Activated T-cell treated with anti-CD3 and anti-CD28 coated beads, Interleukin-2, amount 50 U/mL, for 24 hours (primary cell): ENCODE measurements around the gene FAM78A.
A peak's percentile ranks its signal among the peaks of the same experiment; 100 is the strongest.
"Not testable (repeated sequence)": the region's sequence is repeated elsewhere in the genome, so short reads cannot be mapped to it uniquely, and the experiment has no call there.

ENCODE experiments used
- DNase-seq: peaks from one replicate; pipeline ENCODE4 v3.0.0-alpha.2; 2020
- H3K27ac Mint-ChIP-seq: 2 replicates; pipeline ENCODE4 v1.8.0; 2020; ENCODE audit warnings: mild to moderate bottlenecking, mixed read lengths
- H3K27me3 Mint-ChIP-seq: 2 replicates; pipeline ENCODE4 v1.8.0; 2020; ENCODE audit warnings: mixed read lengths
- H3K36me3 Mint-ChIP-seq: 2 replicates; pipeline ENCODE4 v1.8.0; 2020; ENCODE audit warnings: low read depth, mixed read lengths
- H3K4me1 Mint-ChIP-seq: 2 replicates; pipeline ENCODE4 v1.8.0; 2020; ENCODE audit warnings: low read depth, mixed read lengths
- H3K4me3 Mint-ChIP-seq: 2 replicates; pipeline ENCODE4 v1.8.0; 2020; ENCODE audit warnings: mild to moderate bottlenecking, moderate library complexity, mixed read lengths
- H3K9me3 Mint-ChIP-seq: 2 replicates; pipeline ENCODE4 v1.8.0; 2020; ENCODE audit warnings: mixed read lengths

Gene FAM78A

GRCh38 chr9:131233556-131233955 lies 42.8 kb downstream of the FAM78A start:
- peak overlapping the region; percentile 90 for H3K27ac Mint-ChIP-seq
- no peak for DNase-seq
- peak overlapping the region; percentile 47 for H3K4me3 Mint-ChIP-seq
- H3K9me3 Mint-ChIP-seq, result no peaks in the 10 kb centered on the region
- peaks cover 50% of the 10 kb centered on the region for H3K4me1 Mint-ChIP-seq
- H3K27me3 Mint-ChIP-seq, result no peaks in the 10 kb centered on the region
- H3K36me3 Mint-ChIP-seq, result peaks cover 71% of the 10 kb centered on the region

GRCh38 chr9:131228988-131229387 lies 47.3 kb downstream of the FAM78A start:
- H3K4me3 Mint-ChIP-seq, result no peak overlapping the region
- H3K36me3 Mint-ChIP-seq, result peaks cover 92% of the 10 kb centered on the region
- DNase-seq, result no peak
- peak overlapping the region; percentile 64 for H3K27ac Mint-ChIP-seq
- H3K4me1 Mint-ChIP-seq, result peaks cover 14% of the 10 kb centered on the region
- no peaks in the 10 kb centered on the region for H3K27me3 Mint-ChIP-seq
- H3K9me3 Mint-ChIP-seq, result no peaks in the 10 kb centered on the region

GRCh38 chr9:131227959-131228460 lies 48.3 kb downstream of the FAM78A start:
- no peaks in the 10 kb centered on the region for H3K9me3 Mint-ChIP-seq
- no peak overlapping the region for H3K4me3 Mint-ChIP-seq

GRCh38 chr9:131227112-131227958 lies 49.0 kb downstream of the FAM78A start:
- Mint-ChIP-seq H3K27ac (peak overlapping the region; percentile 67), H3K27me3 (no peaks in the 10 kb centered on the region), H3K4me1 (peaks cover 6% of the 10 kb centered on the region), H3K9me3 (no peaks in the 10 kb centered on the region), H3K36me3 (peaks cover 91% of the 10 kb centered on the region), H3K4me3 (no peak overlapping the region)
- no peak for DNase-seq

More at GRCh38 chr9:131227959-131228460, 48.3 kb downstream of the FAM78A start:
- Mint-ChIP-seq H3K27ac (no peak overlapping the region), H3K4me1 (peaks cover 6% of the 10 kb centered on the region), H3K36me3 (peaks cover 89% of the 10 kb centered on the region), H3K27me3 (no peaks in the 10 kb centered on the region)
- no peak for DNase-seq

GRCh38 chr9:131226226-131226625 lies 50.1 kb downstream of the FAM78A start:
- H3K27ac Mint-ChIP-seq, result no peak overlapping the region

GRCh38 chr9:131222460-131222859 lies 53.9 kb downstream of the FAM78A start:
- Mint-ChIP-seq H3K36me3 (peaks cover 90% of the 10 kb centered on the region), H3K4me3 (no peak overlapping the region)

More at GRCh38 chr9:131226226-131226625, 50.1 kb downstream of the FAM78A start:
- H3K36me3 Mint-ChIP-seq, result peaks cover 88% of the 10 kb centered on the region
- no peaks in the 10 kb centered on the region for H3K9me3 Mint-ChIP-seq
- H3K27me3 Mint-ChIP-seq, result no peaks in the 10 kb centered on the region
- H3K4me3 Mint-ChIP-seq, result no peak overlapping the region
- no peak for DNase-seq
- H3K4me1 Mint-ChIP-seq, result peaks cover 6% of the 10 kb centered on the region

GRCh38 chr9:131220485-131220884 lies 55.8 kb downstream of the FAM78A start:
- no peak for DNase-seq
- Mint-ChIP-seq H3K4me3 (no peak overlapping the region), H3K27me3 (no peaks in the 10 kb centered on the region), H3K36me3 (peaks cover 83% of the 10 kb centered on the region), H3K9me3 (no peaks in the 10 kb centered on the region), H3K4me1 (peaks cover 4% of the 10 kb centered on the region), H3K27ac (no peak overlapping the region)

More at GRCh38 chr9:131222460-131222859, 53.9 kb downstream of the FAM78A start:
- peaks cover 6% of the 10 kb centered on the region for H3K4me1 Mint-ChIP-seq
- no peak for DNase-seq
- H3K9me3 Mint-ChIP-seq, result no peaks in the 10 kb centered on the region
- H3K27me3 Mint-ChIP-seq, result no peaks in the 10 kb centered on the region
- no peak overlapping the region for H3K27ac Mint-ChIP-seq

- H3K27me3 Mint-ChIP-seq, result no peaks in the 10 kb centered on the region
- H3K36me3 Mint-ChIP-seq, result peaks cover 87% of the 10 kb centered on the region
- peak overlapping the region; percentile 36 for H3K27ac Mint-ChIP-seq
- no peak overlapping the region for H3K4me3 Mint-ChIP-seq
- DNase-seq, result no peak
- H3K4me1 Mint-ChIP-seq, result peaks cover 6% of the 10 kb centered on the region
- no peaks in the 10 kb centered on the region for H3K9me3 Mint-ChIP-seq
Observed at GRCh38 chr9:131218370-131218769, 57.9 kb downstream of the FAM78A start.

GRCh38 chr9:131217331-131218031 lies 58.8 kb downstream of the FAM78A start:
- Mint-ChIP-seq H3K9me3 (peaks cover under 1% of the 10 kb centered on the region), H3K27ac (peak overlapping the region; percentile 12), H3K4me3 (no peak overlapping the region), H3K36me3 (peaks cover 87% of the 10 kb centered on the region), H3K4me1 (peaks cover 6% of the 10 kb centered on the region), H3K27me3 (no peaks in the 10 kb centered on the region)
- DNase-seq, result no peak

GRCh38 chr9:131216806-131217205 lies 59.5 kb downstream of the FAM78A start:
- no peak for DNase-seq
- Mint-ChIP-seq H3K9me3 (peaks cover 5% of the 10 kb centered on the region), H3K27ac (peak overlapping the region; percentile 12), H3K27me3 (no peaks in the 10 kb centered on the region), H3K36me3 (peaks cover 87% of the 10 kb centered on the region), H3K4me3 (no peak overlapping the region), H3K4me1 (peaks cover 6% of the 10 kb centered on the region)

GRCh38 chr9:131214876-131215275 lies 61.4 kb downstream of the FAM78A start:
- DNase-seq, result no peak
- no peaks in the 10 kb centered on the region for H3K27me3 Mint-ChIP-seq
- peaks cover 6% of the 10 kb centered on the region for H3K4me1 Mint-ChIP-seq
- H3K36me3 Mint-ChIP-seq, result peaks cover 89% of the 10 kb centered on the region
- H3K4me3 Mint-ChIP-seq, result no peak overlapping the region
- H3K9me3 Mint-ChIP-seq, result peaks cover 17% of the 10 kb centered on the region
- no peak overlapping the region for H3K27ac Mint-ChIP-seq

GRCh38 chr9:131214286-131214856 lies 61.9 kb downstream of the FAM78A start:
- Mint-ChIP-seq H3K27ac (no peak overlapping the region), H3K4me1 (peaks cover 6% of the 10 kb centered on the region), H3K27me3 (no peaks in the 10 kb centered on the region), H3K9me3 (peaks cover 17% of the 10 kb centered on the region), H3K4me3 (no peak overlapping the region), H3K36me3 (peaks cover 89% of the 10 kb centered on the region)
- no peak for DNase-seq

- DNase-seq, H3K4me3 Mint-ChIP-seq, H3K27ac Mint-ChIP-seq, H3K4me1 Mint-ChIP-seq, H3K27me3 Mint-ChIP-seq: not testable (repeated sequence)
- Mint-ChIP-seq H3K36me3 (peaks cover 85% of the 10 kb centered on the region), H3K9me3 (peaks cover 17% of the 10 kb centered on the region)
Observed at GRCh38 chr9:131211920-131212319, 64.4 kb downstream of the FAM78A start.
